A673 (cell line): ENCODE data around the gene TLE4. TPM values are rescaled to one million over a fixed set of nuclear protein-coding genes. Genes with fewer than 3 reads are reported as not detected.

Experiments
- BruUV-seq: library from RNA; stranded (reverse); fragments of 400-500 nt; replicated peaks from 2 replicates; lab custom pipeline; 2021; lab: Mats Ljungman, UMichigan
- CTCF ChIA-PET: fragments of 300-600 bp; sonication (Branson Sonifier 250); formaldehyde crosslinking; loops from one replicate; lab custom pipeline; 2022; ENCODE audit warnings: antibody characterized with exemption; lab: Charles Lee
- POLR2A ChIA-PET: fragments of 300-600 bp; sonication (Branson Sonifier 250); formaldehyde crosslinking; loops from one replicate; lab custom pipeline; 2022; ENCODE audit warnings: antibody characterized with exemption; ENCODE audit not compliant: low non-redundant PET; lab: Charles Lee
- DNase-seq: peaks from one replicate; pipeline ENCODE4 v3.0.0-alpha.2; 2015; ENCODE audit warnings: low spot score
- H3K27ac ChIP-seq: fragments of 200-600 bp; sonication (generic); 2 replicates; pipeline ENCODE4 v1.5.1; 2016; ENCODE audit warnings: mixed run types, low read depth, mild to moderate bottlenecking, mixed read lengths, antibody characterized with exemption, low read length; ENCODE audit not compliant: poor library complexity, severe bottlenecking
- H3K27me3 ChIP-seq: fragments of 200-600 bp; sonication (generic); replicated peaks from 2 replicates; pipeline ENCODE4 v1.6.1; 2017; ENCODE audit warnings: mixed run types, low read depth, mild to moderate bottlenecking, mixed read lengths, antibody characterized with exemption, low read length; ENCODE audit not compliant: insufficient read depth, poor library complexity
- H3K36me3 ChIP-seq: fragments of 200-600 bp; sonication (generic); 2 replicates; pipeline ENCODE4 v1.6.1; 2016; ENCODE audit warnings: mixed run types, mild to moderate bottlenecking, mixed read lengths, antibody characterized with exemption, low read length; ENCODE audit not compliant: insufficient read depth, poor library complexity, severe bottlenecking
- H3K4me1 ChIP-seq: fragments of 200-600 bp; sonication (generic); 2 replicates; pipeline ENCODE4 v1.6.1; 2017; ENCODE audit warnings: mixed run types, mild to moderate bottlenecking, mixed read lengths, antibody characterized with exemption, low read length; ENCODE audit not compliant: insufficient read depth, poor library complexity, severe bottlenecking
- H3K4me3 ChIP-seq: fragments of 200-600 bp; sonication (generic); 2 replicates; pipeline ENCODE4 v1.5.1; 2016; ENCODE audit warnings: low read depth, mixed run types, mild to moderate bottlenecking, mixed read lengths, low read length; ENCODE audit not compliant: poor library complexity, severe bottlenecking
- H3K9me3 ChIP-seq: fragments of 200-600 bp; sonication (generic); 2 replicates; pipeline ENCODE4 v1.6.1; 2016; ENCODE audit warnings: mixed run types, low read depth, mild to moderate bottlenecking, mixed read lengths, antibody characterized with exemption, low read length; ENCODE audit not compliant: poor library complexity, severe bottlenecking
- CTCF ChIP-seq: fragments of 300-800, 200-600 bp; sonication (generic); conservative IDR thresholded peaks from 2 replicates; pipeline ENCODE4 v1.5.1; 2017; ENCODE audit warnings: low read depth, mild to moderate bottlenecking, antibody characterized with exemption, low read length, moderate library complexity, mixed read lengths
- EZH2 ChIP-seq: fragments of 200-600 bp; sonication (generic); IDR thresholded peaks from 2 replicates; pipeline ENCODE4 v1.6.1; 2017; ENCODE audit warnings: borderline replicate concordance, low read depth, mild to moderate bottlenecking, mixed read lengths, antibody characterized with exemption, low read length; ENCODE audit not compliant: poor library complexity, severe bottlenecking
- intact Hi-C: fragments of 100-400 bp; cut with micrococcal nuclease; formaldehyde crosslinking; loops from one replicate; pipeline ENCODE4 v1.10.0; 2022; ENCODE audit not compliant: unreplicated experiment
- total RNA-seq: library from RNA; stranded (reverse); gene quantifications from 2 replicates; pipeline ENCODE4 v1.2.3, GENCODE V29; 2021

TLE4 gene
- total RNA-seq, 1 experiment from 2014 or later = 21.3 TPM

GRCh38 chr9:79600466-79600865 is 28.7 kb downstream of the TLE4 start:
- TF ChIP-seq CTCF (no peak), EZH2 (no peak)
- Histone ChIP-seq H3K9me3 (peaks cover 8% of the 10 kb centered on the region), H3K36me3 (no peaks in the 10 kb centered on the region), H3K27ac (no peak overlapping the region), H3K27me3 (no peaks in the 10 kb centered on the region), H3K4me3 (no peak overlapping the region), H3K4me1 (no peaks in the 10 kb centered on the region)
- BruUV-seq = no TSS peak
- DNase-seq = no peak
- ChIA-PET POLR2A (no interaction called here), CTCF (no interaction called here)
- intact Hi-C loops = no loop called here

- ChIA-PET CTCF (no interaction called here), POLR2A (no interaction called here)
- TF ChIP-seq EZH2 (no peak), CTCF (no peak)
- Histone ChIP-seq H3K36me3 (no peaks in the 10 kb centered on the region), H3K4me1 (no peaks in the 10 kb centered on the region), H3K27ac (no peak overlapping the region), H3K27me3 (no peaks in the 10 kb centered on the region), H3K4me3 (no peak overlapping the region), H3K9me3 (peaks cover 8% of the 10 kb centered on the region)
- DNase-seq = no peak
- BruUV-seq = no TSS peak
- intact Hi-C loops = no loop called here
Measured at GRCh38 chr9:79603222-79603920, 31.6 kb downstream of the TLE4 start.

DNA sequence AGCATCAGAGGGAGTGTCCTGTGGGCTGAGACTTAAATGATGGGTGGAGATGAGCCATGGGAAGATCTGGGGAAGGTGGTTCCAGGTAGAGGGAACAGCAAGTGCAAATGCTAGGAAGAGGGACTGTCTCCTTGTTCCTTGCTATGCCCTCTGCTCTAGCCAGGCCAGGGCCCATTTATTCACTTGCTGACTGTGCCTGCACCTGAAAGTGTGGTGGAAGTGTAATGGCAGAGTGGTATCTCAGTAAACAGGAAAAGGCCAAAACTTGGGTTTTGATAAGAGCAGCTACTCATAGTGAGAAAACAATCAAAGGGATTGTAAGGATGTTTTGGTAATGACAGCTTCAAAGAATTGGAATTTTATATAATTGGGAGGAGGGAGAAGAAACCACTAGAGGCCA is 32.4 kb downstream of the TLE4 start:
- intact Hi-C loops = no loop called here
- no TSS peak for BruUV-seq
- no peak overlapping the region for H3K4me3 ChIP-seq
- TF ChIP-seq EZH2 = no peak
- TF ChIP-seq CTCF = no peak
- H3K36me3 ChIP-seq = no peaks in the 10 kb centered on the region
- no peaks in the 10 kb centered on the region for H3K27me3 ChIP-seq
- H3K9me3 ChIP-seq = peaks cover 8% of the 10 kb centered on the region
- no peak overlapping the region for H3K27ac ChIP-seq
- POLR2A ChIA-PET = no interaction called here
- H3K4me1 ChIP-seq = no peaks in the 10 kb centered on the region
- no peak for DNase-seq
- CTCF ChIA-PET = no interaction called here
